Panc1 (cell line): ENCODE measurements around the gene OBI1. TPM values are rescaled to one million over a fixed set of nuclear protein-coding genes. Genes with fewer than 3 reads are reported as not detected.

ENCODE experiments used
- ATAC-seq: fragments of 200-7000 bp; cut with Tn5 transposase; 2 replicates; pipeline ENCODE4 v1.9.1; 2020; ENCODE audit warnings: mild to moderate bottlenecking, moderate library complexity
- BruUV-seq: library from RNA; stranded (reverse); fragments of 400-500 nt; replicated peaks from 2 replicates; lab custom pipeline; 2021; lab: Mats Ljungman, UMichigan
- CTCF ChIA-PET: fragments of 300-600 bp; sonication (Branson Sonifier 250); formaldehyde crosslinking; loops from one replicate; lab custom pipeline; 2022; ENCODE audit warnings: antibody characterized with exemption; lab: Charles Lee
- POLR2A ChIA-PET: fragments of 300-600 bp; sonication (Branson Sonifier 250); formaldehyde crosslinking; loops from one replicate; lab custom pipeline; 2022; ENCODE audit warnings: antibody characterized with exemption; lab: Charles Lee
- DNase-seq: peaks from one replicate; pipeline ENCODE4 v3.0.0-alpha.2; 2010; ENCODE audit warnings: low read depth, low spot score
- H3K27ac ChIP-seq: 2 replicates; pipeline ENCODE4 v1.5.1; 2011; ENCODE audit warnings: mild to moderate bottlenecking, low read length, inconsistent platforms
- H3K27me3 ChIP-seq: fragments of 200-500 bp; sonication (Bioruptor generic); 2 replicates; pipeline ENCODE4 v1.6.0; 2014; ENCODE audit warnings: low read length, inconsistent platforms; ENCODE audit not compliant: control insufficient read depth, insufficient read depth
- H3K36me3 ChIP-seq: fragments of 200-500 bp; sonication (Bioruptor generic); 2 replicates; pipeline ENCODE4 v1.5.1; 2014; ENCODE audit warnings: inconsistent platforms, mild to moderate bottlenecking, low read length, moderate library complexity; ENCODE audit not compliant: control insufficient read depth, insufficient read depth
- H3K4me1 ChIP-seq: 2 replicates; pipeline ENCODE4 v1.5.1; 2011; ENCODE audit warnings: inconsistent platforms, mild to moderate bottlenecking, low read length, moderate library complexity; ENCODE audit not compliant: control insufficient read depth, insufficient read depth
- H3K4me3 ChIP-seq, 2 experiments: 2 replicates each; pipeline ENCODE4 v1.5.1; 2011 to 2012; ENCODE audit warnings: low read depth in 2 of 2, low read length in 2 of 2, mild to moderate bottlenecking in 2 of 2, inconsistent platforms in 1 of 2, moderate library complexity in 1 of 2
- H3K9me3 ChIP-seq: fragments of 200-500 bp; sonication (Bioruptor generic); 2 replicates; pipeline ENCODE4 v1.5.1; 2014; ENCODE audit warnings: low read depth, mild to moderate bottlenecking, inconsistent platforms, low read length, moderate library complexity; ENCODE audit not compliant: control insufficient read depth, insufficient read depth
- POLR2AphosphoS5 ChIP-seq: IDR thresholded peaks from 2 replicates; pipeline ENCODE4 v1.6.1; 2012; ENCODE audit warnings: mild to moderate bottlenecking, low read depth, low read length, moderate library complexity
- REST ChIP-seq, 2 experiments: IDR thresholded peaks; 2 replicates each; pipeline ENCODE4 v1.6.1; 2011 to 2012; ENCODE audit warnings: low read depth in 2 of 2, control low read depth in 1 of 2, low read length in 1 of 2, mild to moderate bottlenecking in 1 of 2, moderate library complexity in 1 of 2; ENCODE audit not compliant: insufficient read depth in 1 of 2
- SIN3A ChIP-seq: IDR thresholded peaks from 2 replicates; pipeline ENCODE4 v1.6.1; 2012; ENCODE audit warnings: low read depth, mild to moderate bottlenecking, low read length, moderate library complexity, borderline replicate concordance; ENCODE audit not compliant: insufficient read depth
- TCF7L2 ChIP-seq: IDR thresholded peaks from 2 replicates; pipeline ENCODE4 v1.6.1; 2011; ENCODE audit warnings: mild to moderate bottlenecking, low read depth, low read length, inconsistent platforms
- in situ Hi-C: cut with HindIII; loops from 2 replicates; pipeline ENCODE4 v1.10.0; 2016; ENCODE audit warnings: low sequenced_read_pairs, low pct_unique_long_range_greater_than_20kb
- intact Hi-C: fragments of 100-400 bp; cut with micrococcal nuclease; formaldehyde crosslinking; loops from one replicate; pipeline ENCODE4 v1.10.0; 2022; ENCODE audit not compliant: unreplicated experiment
- total RNA-seq: library from RNA; stranded (reverse); gene quantifications from one replicate; pipeline ENCODE4 v1.2.1, GENCODE V29; 2021; ENCODE audit not compliant: unreplicated experiment
- TF ChIP-seq, protein P1 (sequence below): fragments of 450-650 bp; IDR thresholded peaks from 2 replicates; pipeline ENCODE4 v1.5.1; 2017; ENCODE audit warnings: mild to moderate bottlenecking

Gene OBI1
- total RNA-seq, 1 experiment from 2014 or later, result 9.1 TPM

DNA sequence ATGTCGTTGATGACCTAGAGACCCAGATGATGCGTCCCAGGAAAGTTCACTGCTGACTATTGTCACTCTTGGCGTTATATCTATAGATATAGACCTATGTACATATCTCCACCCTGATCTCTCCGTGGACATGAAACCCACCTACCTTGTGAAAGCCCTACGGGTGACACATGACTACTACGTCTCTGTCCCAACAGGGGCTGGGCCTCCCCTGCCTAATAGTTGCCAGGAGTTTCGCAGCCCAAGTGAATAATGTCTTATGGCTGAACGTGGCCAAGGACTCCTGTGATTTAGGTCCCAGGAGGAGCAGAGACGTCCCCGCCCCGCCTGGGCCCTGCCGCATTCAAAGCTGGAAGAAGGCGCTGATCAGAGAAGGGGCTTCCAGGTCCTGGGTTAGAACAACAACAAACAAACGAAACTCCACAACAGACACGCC is 50.7 kb downstream of the OBI1 start:
- no peak for DNase-seq
- H3K4me1 ChIP-seq, result 0 out of 2 replicates have a peak, but pooled peaks cover 3% of the 10 kb centered on the region
- no peak overlapping the region for H3K27ac ChIP-seq
- intact Hi-C loops (no loop called here), in situ Hi-C loops (no loop called here)
- no peaks in the 10 kb centered on the region for H3K9me3 ChIP-seq
- peak overlapping the region; percentile 53 to 55; a peak in 3 of 4 replicates for H3K4me3 ChIP-seq
- CTCF ChIA-PET, result no interaction called here
- BruUV-seq, result no TSS peak
- H3K36me3 ChIP-seq, result no peaks in the 10 kb centered on the region
- no peak for TF ChIP-seq SIN3A
- no peaks in the 10 kb centered on the region; the same call in 1 of the 2 replicates for H3K27me3 ChIP-seq
- no peak for ATAC-seq
- POLR2A ChIA-PET, result no interaction called here

GRCh38 chr13:78607409-78608251 is 51.3 kb downstream of the OBI1 start:
- H3K36me3 ChIP-seq, result no peaks in the 10 kb centered on the region
- no peak overlapping the region for H3K27ac ChIP-seq
- CTCF ChIA-PET, result no interaction called here
- no peaks in the 10 kb centered on the region for H3K9me3 ChIP-seq
- intact Hi-C loops, result no loop called here
- DNase-seq (no peak), ATAC-seq (no peak)
- TF ChIP-seq REST (IDR thresholded peaks at IDR 0.05; ENCODE audit: insufficient read depth in 1 of 2, low read depth in 2 of 2, low read length in 1 of 2) (no peak), POLR2AphosphoS5 (no peak), TCF7L2 (no peak), SIN3A (no peak)
- TF ChIP-seq, protein P1, sequence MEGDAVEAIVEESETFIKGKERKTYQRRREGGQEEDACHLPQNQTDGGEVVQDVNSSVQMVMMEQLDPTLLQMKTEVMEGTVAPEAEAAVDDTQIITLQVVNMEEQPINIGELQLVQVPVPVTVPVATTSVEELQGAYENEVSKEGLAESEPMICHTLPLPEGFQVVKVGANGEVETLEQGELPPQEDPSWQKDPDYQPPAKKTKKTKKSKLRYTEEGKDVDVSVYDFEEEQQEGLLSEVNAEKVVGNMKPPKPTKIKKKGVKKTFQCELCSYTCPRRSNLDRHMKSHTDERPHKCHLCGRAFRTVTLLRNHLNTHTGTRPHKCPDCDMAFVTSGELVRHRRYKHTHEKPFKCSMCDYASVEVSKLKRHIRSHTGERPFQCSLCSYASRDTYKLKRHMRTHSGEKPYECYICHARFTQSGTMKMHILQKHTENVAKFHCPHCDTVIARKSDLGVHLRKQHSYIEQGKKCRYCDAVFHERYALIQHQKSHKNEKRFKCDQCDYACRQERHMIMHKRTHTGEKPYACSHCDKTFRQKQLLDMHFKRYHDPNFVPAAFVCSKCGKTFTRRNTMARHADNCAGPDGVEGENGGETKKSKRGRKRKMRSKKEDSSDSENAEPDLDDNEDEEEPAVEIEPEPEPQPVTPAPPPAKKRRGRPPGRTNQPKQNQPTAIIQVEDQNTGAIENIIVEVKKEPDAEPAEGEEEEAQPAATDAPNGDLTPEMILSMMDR, result no peak
- H3K27me3 ChIP-seq, result no peaks in the 10 kb centered on the region; the same call in 1 of the 2 replicates
- no TSS peak for BruUV-seq
- POLR2A ChIA-PET, result no interaction called here
- H3K4me1 ChIP-seq, result 0 out of 2 replicates have a peak, but pooled peaks cover 3% of the 10 kb centered on the region
- no peak overlapping the region for H3K4me3 ChIP-seq
- in situ Hi-C loops, result no loop called here
